ENCODE measurements around the gene PIN4. TPM values are rescaled to one million over a fixed set of nuclear protein-coding genes. Genes with fewer than 3 reads are reported as not detected.
A peak's percentile ranks its signal among the peaks of the same experiment; 100 is the strongest.

PIN4 gene
- polyA plus RNA-seq, 1 of the 3 experiments (the other 2 are of a cell fraction): 29.8 TPM

GRCh38 chrX:72141372-72142004, 40.1 kb upstream of the PIN4 start:
- Histone ChIP-seq H3K9ac (no peak overlapping the region), H3K9me3 (no peaks in the 10 kb centered on the region), H3K9me2 (no peaks in the 10 kb centered on the region), H3K4me3 (ENCODE audit: low read depth in 2 of 2, low read length in 1 of 2) (no peak overlapping the region), H3K27me3 (ENCODE audit: insufficient read depth) (peaks cover 2% of the 10 kb centered on the region; the same call in 1 of the 2 replicates), H3K36me3 (replicated peaks in 1 of 2; ENCODE audit: control insufficient read depth in 1 of 2, insufficient read depth in 2 of 2, low read length in 1 of 2) (peaks cover 0 to 2% of the 10 kb centered on the region in 2 experiments), H3K79me2 (ENCODE audit: insufficient read depth) (no peaks in the 10 kb centered on the region), H4K20me1 (ENCODE audit: insufficient read depth) (no peaks in the 10 kb centered on the region), H3K4me1 (ENCODE audit: control insufficient read depth in 1 of 2, insufficient read depth in 2 of 2, low read depth in 1 of 2, low read length in 1 of 2) (peaks cover 0 to 10% of the 10 kb centered on the region in 2 experiments; a peak in 2 of 4 replicates), H3F3A (replicated peaks; ENCODE audit: insufficient read depth) (no peaks in the 10 kb centered on the region), H3K27ac (ENCODE audit: low read depth in 2 of 2, low read length in 1 of 2) (no peak overlapping the region), H3K4me2 (no peak overlapping the region), H2AFZ (ENCODE audit: low read depth) (no peak overlapping the region)
- ChIA-PET POLR2A (interaction anchor here (2.8 kb wide), 1 partner anchor 10 kb away, joined by 8 read pairs; the partner anchor contains the start of gene RTL5), CTCF (interaction anchor here (1.1 to 2.3 kb wide), 3 partner anchors 14 to 142 kb away, joined by 3 to 9 read pairs (median 4); no protein-coding TSS in a partner anchor)
- no peak for DNase-seq
- 45% methylated on average over 4 of the region's 4 CpGs for WGBS (ENCODE audit: low lambda C conversion rate)
- TF ChIP-seq GATA2 (CRISPR knock-in tag; IDR thresholded peaks at IDR 0.05) (no peak), FOXJ3 (CRISPR knock-in tag; IDR thresholded peaks at IDR 0.05) (no peak), NRF1 (IDR thresholded peaks at IDR 0.05; ENCODE audit: low read depth, low read length) (no peak), FOSL2 (IDR thresholded peaks at IDR 0.05; ENCODE audit: borderline replicate concordance, low read depth) (no peak), SMC3 (IDR thresholded peaks at IDR 0.05; ENCODE audit: low read depth, low read length) (no peak), MEF2A (IDR thresholded peaks at IDR 0.05; ENCODE audit: borderline replicate concordance, low read depth) (no peak), EP300 (IDR thresholded peaks at IDR 0.05; ENCODE audit: borderline replicate concordance in 1 of 2, low read depth in 1 of 2, low read length in 1 of 2) (no peak), TCF12 (IDR thresholded peaks at IDR 0.05) (no peak), SIN3A (IDR thresholded peaks at IDR 0.05; ENCODE audit: borderline replicate concordance, low read depth, low read length) (no peak), YY1 (IDR thresholded peaks at IDR 0.05; ENCODE audit: low read depth) (no peak), RAD21 (IDR thresholded peaks at IDR 0.05; ENCODE audit: low read length) (no peak), MXI1 (IDR thresholded peaks at IDR 0.05; ENCODE audit: low read depth, low read length) (no peak)

- Histone ChIP-seq H3K9me3 (no peaks in the 10 kb centered on the region), H3K27me3 (ENCODE audit: insufficient read depth) (peaks cover 9% of the 10 kb centered on the region; the same call in 1 of the 2 replicates), H3K4me2 (no peak overlapping the region), H3K4me3 (ENCODE audit: low read depth in 2 of 2, low read length in 1 of 2) (no peak overlapping the region), H2AFZ (ENCODE audit: low read depth) (no peak overlapping the region), H3K9ac (no peak overlapping the region), H3K4me1 (ENCODE audit: control insufficient read depth in 1 of 2, insufficient read depth in 2 of 2, low read depth in 1 of 2, low read length in 1 of 2) (peaks cover 0 to 10% of the 10 kb centered on the region in 2 experiments; a peak in 2 of 4 replicates), H3F3A (replicated peaks; ENCODE audit: insufficient read depth) (no peaks in the 10 kb centered on the region), H3K79me2 (ENCODE audit: insufficient read depth) (no peaks in the 10 kb centered on the region), H3K27ac (ENCODE audit: low read depth in 2 of 2, low read length in 1 of 2) (peak overlapping the region in 1 of 2 experiments; percentile 50; a peak in 1 of 4 replicates), H4K20me1 (ENCODE audit: insufficient read depth) (no peaks in the 10 kb centered on the region), H3K9me2 (no peaks in the 10 kb centered on the region), H3K36me3 (replicated peaks in 1 of 2; ENCODE audit: control insufficient read depth in 1 of 2, insufficient read depth in 2 of 2, low read length in 1 of 2) (peaks cover 0 to 2% of the 10 kb centered on the region in 2 experiments)
- WGBS (ENCODE audit: low lambda C conversion rate): 59% methylated on average over 8 of the region's 8 CpGs
- CTCF ChIA-PET: interaction anchor here (1.1 to 1.3 kb wide), 3 partner anchors 10 to 143 kb away, joined by 3 to 4 read pairs (median 3); no protein-coding TSS in a partner anchor
- POLR2A ChIA-PET: interaction anchor here (0.6 to 2.8 kb wide), 2 partner anchors 10 to 39 kb away, joined by 3 to 8 read pairs; partner anchors contain the start of genes PIN4 and RTL5
- TF ChIP-seq CTCF (IDR thresholded peaks at IDR 0.05): no peak
- no peak for TF ChIP-seq NFIC (IDR thresholded peaks at IDR 0.05; ENCODE audit: borderline replicate concordance)
- no peak for TF ChIP-seq RFX5 (IDR thresholded peaks at IDR 0.05; ENCODE audit: low read length)
- no peak for TF ChIP-seq CHD2 (IDR thresholded peaks at IDR 0.05; ENCODE audit: low read length, partially characterized antibody)
- TF ChIP-seq FOSL2 (IDR thresholded peaks at IDR 0.05; ENCODE audit: borderline replicate concordance, low read depth): no peak
- no peak for TF ChIP-seq FOXM1 (IDR thresholded peaks at IDR 0.05; ENCODE audit: low read depth)
- TF ChIP-seq MXI1 (IDR thresholded peaks at IDR 0.05; ENCODE audit: low read depth, low read length): no peak; the same call in 1 of the 2 replicates
- TF ChIP-seq EZH2phosphoT487 (IDR thresholded peaks at IDR 0.05; ENCODE audit: borderline replicate concordance, low read depth): no peak
- no peak for TF ChIP-seq PBX3 (IDR thresholded peaks at IDR 0.05)
- no peak for TF ChIP-seq MAX (IDR thresholded peaks at IDR 0.05; ENCODE audit: low read depth)
- TF ChIP-seq TAF1 (IDR thresholded peaks at IDR 0.05; ENCODE audit: borderline replicate concordance, low read depth, low read length): no peak
- DNase-seq: peak; percentile 54
Observed at GRCh38 chrX:72142094-72142793, 39.3 kb upstream of the PIN4 start.
